GM18867 (cell line): Measurements from ENCODE around the gene KCND3.
"Not testable (repeated sequence)": the region's sequence is repeated elsewhere in the genome, so short reads cannot be mapped to it uniquely, and the experiment has no call there.

ENCODE experiments used
- ATAC-seq: cut with Tn5 transposase; IDR thresholded peaks from one replicate; pipeline ENCODE4 v1.9.1; 2021; ENCODE audit warnings: mild to moderate bottlenecking, moderate library complexity; ENCODE audit not compliant: unreplicated experiment

The KCND3 gene

GRCh38 chr1:111749628-111750027 is 239.8 kb downstream of the KCND3 start:
- no peak for ATAC-seq

GRCh38 chr1:111747947-111748346 is 241.5 kb downstream of the KCND3 start:
- ATAC-seq = no peak

- peak; percentile 75 for ATAC-seq
Measured at GRCh38 chr1:111747282-111747734, 242.2 kb downstream of the KCND3 start.

- no peak for ATAC-seq
Measured at GRCh38 chr1:111746614-111746999, 242.9 kb downstream of the KCND3 start.

- no peak for ATAC-seq
Measured at GRCh38 chr1:111745675-111746613, 243.5 kb downstream of the KCND3 start.

- no peak for ATAC-seq
Measured at GRCh38 chr1:111743679-111744101, 245.8 kb downstream of the KCND3 start.

- no peak for ATAC-seq
Measured at GRCh38 chr1:111742938-111743549, 246.4 kb downstream of the KCND3 start.

- not testable (repeated sequence) for ATAC-seq
Measured at GRCh38 chr1:111742292-111742691, 247.2 kb downstream of the KCND3 start.

GRCh38 chr1:111739925-111740765 is 249.3 kb downstream of the KCND3 start:
- ATAC-seq = no peak

- peak; percentile 83 for ATAC-seq
Measured at GRCh38 chr1:111739194-111739924, 250.1 kb downstream of the KCND3 start, which contains the start of gene INKA2. INKA2 (minus strand) TSS chr1:111739395; CDS start chr1:111739242, 153 bp downstream.

GRCh38 chr1:111738436-111739193 is 250.9 kb downstream of the KCND3 start:
- ATAC-seq = peak; percentile 52

GRCh38 chr1:111738133-111738435 is 251.4 kb downstream of the KCND3 start:
- ATAC-seq = no peak

GRCh38 chr1:111737216-111738132 is 252.0 kb downstream of the KCND3 start:
- ATAC-seq = no peak

- no peak for ATAC-seq
Measured at GRCh38 chr1:111736548-111737215, 252.8 kb downstream of the KCND3 start.

GRCh38 chr1:111735858-111736544 is 253.5 kb downstream of the KCND3 start:
- ATAC-seq = no peak

- ATAC-seq = no peak
Measured at GRCh38 chr1:111735321-111735720, 254.1 kb downstream of the KCND3 start.

GRCh38 chr1:111734856-111735255 is 254.6 kb downstream of the KCND3 start:
- no peak for ATAC-seq

- ATAC-seq = no peak
Measured at GRCh38 chr1:111734426-111734825, 255.0 kb downstream of the KCND3 start.
